CD8-positive, alpha-beta memory T cell (primary cell): ENCODE results near the gene RPS27A. TPM values are rescaled to one million over a fixed set of nuclear protein-coding genes. Genes with fewer than 3 reads are reported as not detected.
A peak's percentile ranks its signal among the peaks of the same experiment; 100 is the strongest.
"Not testable (repeated sequence)": the region's sequence is repeated elsewhere in the genome, so short reads cannot be mapped to it uniquely, and the experiment has no call there.

ENCODE experiments used
- CTCF ChIA-PET: fragments of 350-600 bp; sonication (Branson Sonifier 250); formaldehyde crosslinking; loops from one replicate; lab custom pipeline; 2021; ENCODE audit warnings: antibody characterized with exemption; lab: Charles Lee
- POLR2A ChIA-PET: fragments of 350-600 bp; sonication (Branson Sonifier 250); formaldehyde crosslinking; loops from one replicate; lab custom pipeline; 2021; ENCODE audit warnings: antibody characterized with exemption; lab: Charles Lee
- DNase-seq, 5 donors: peaks; one replicate each; pipeline versions ENCODE4 v3.0.0 to v3.0.0-alpha.2; 2020 to 2022; ENCODE audit warnings: mixed read lengths in 1 of 5
- H3K27ac ChIP-seq: one replicate; pipeline ENCODE4 v1.7.0; 2013; ENCODE audit warnings: low read depth, mild to moderate bottlenecking, low read length, moderate library complexity
- H3K27me3 ChIP-seq: 2 replicates; pipeline ENCODE4 v1.7.0; 2013; ENCODE audit warnings: low read length, mild to moderate bottlenecking; ENCODE audit not compliant: insufficient read depth, poor library complexity, severe bottlenecking
- H3K36me3 ChIP-seq: 2 replicates; pipeline ENCODE4 v1.7.0; 2013; ENCODE audit warnings: mild to moderate bottlenecking, low read length, moderate library complexity; ENCODE audit not compliant: insufficient read depth
- H3K4me1 ChIP-seq: 2 replicates; pipeline ENCODE4 v1.7.0; 2013; ENCODE audit warnings: mild to moderate bottlenecking, low read length, moderate library complexity; ENCODE audit not compliant: insufficient read depth
- H3K4me3 ChIP-seq: 2 replicates; pipeline ENCODE4 v1.7.0; 2013; ENCODE audit warnings: mild to moderate bottlenecking, low read length
- H3K9me3 ChIP-seq: 2 replicates; pipeline ENCODE4 v1.7.0; 2013; ENCODE audit warnings: mild to moderate bottlenecking, low read length
- H3K27ac Mint-ChIP-seq, 8 donors: one replicate each; pipeline ENCODE4 v1.8.0; 2020 to 2021; ENCODE audit warnings: mixed read lengths in 8 of 8, mild to moderate bottlenecking in 6 of 8, inconsistent platforms in 3 of 8, moderate library complexity in 3 of 8
- H3K27me3 Mint-ChIP-seq, 2 donors: one replicate each; pipeline ENCODE4 v1.8.0; 2020 to 2021; ENCODE audit warnings: mixed read lengths in 2 of 2, mild to moderate bottlenecking in 1 of 2, moderate library complexity in 1 of 2
- H3K36me3 Mint-ChIP-seq, 3 donors: one replicate each; pipeline ENCODE4 v1.8.0; 2020 to 2021; ENCODE audit warnings: mixed read lengths in 3 of 3, inconsistent platforms in 1 of 3, mild to moderate bottlenecking in 1 of 3
- H3K4me1 Mint-ChIP-seq, 3 donors: one replicate each; pipeline ENCODE4 v1.8.0; 2020 to 2021; ENCODE audit warnings: mixed read lengths in 3 of 3, inconsistent platforms in 1 of 3, mild to moderate bottlenecking in 1 of 3
- H3K4me3 Mint-ChIP-seq, 7 donors: one replicate each; pipeline ENCODE4 v1.8.0; 2020 to 2021; ENCODE audit warnings: mixed read lengths in 7 of 7, mild to moderate bottlenecking in 6 of 7, moderate library complexity in 4 of 7, inconsistent platforms in 2 of 7
- H3K9me3 Mint-ChIP-seq, 5 donors: one replicate each; pipeline ENCODE4 v1.8.0; 2020 to 2022; ENCODE audit warnings: mixed read lengths in 5 of 5, mild to moderate bottlenecking in 3 of 5, moderate library complexity in 2 of 5, inconsistent platforms in 1 of 5
- polyA plus RNA-seq: library from polyadenylated mRNA; unstranded; fragments of 300-500 nt; fragmentation: Illumina TruSeq; gene quantifications from one replicate; pipeline ENCODE4 v1.2.3, GENCODE V29; 2021
- total RNA-seq, 2 experiments: library from RNA; stranded (reverse); gene quantifications; one replicate each; pipeline ENCODE4 v1.2.3, GENCODE V29; 2021

Gene RPS27A
- total and polyA plus RNA-seq, 3 experiments from 2014 or later: 1,155 to 3,070 (median 1,172) TPM

DNA sequence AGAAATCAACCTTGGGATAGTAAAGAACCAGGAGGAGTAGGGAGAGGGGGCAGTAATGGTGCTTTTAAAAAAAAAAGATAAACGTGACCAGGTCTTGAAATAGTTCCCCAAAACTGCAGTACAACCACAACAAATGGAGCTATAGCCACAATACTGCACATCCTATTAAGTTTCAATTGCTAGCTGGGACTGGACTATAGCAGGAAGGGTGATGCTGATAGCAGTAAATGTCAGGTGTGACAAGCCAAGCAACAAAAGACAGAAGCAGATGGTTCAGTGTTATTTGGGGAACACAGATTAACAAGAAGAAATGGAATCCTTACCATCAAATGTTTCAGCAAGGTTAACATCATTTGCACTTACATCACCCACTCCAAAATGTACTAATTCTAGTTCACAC, 10.1 kb downstream of the RPS27A start:
- Histone ChIP-seq H3K27me3 (no peaks in the 10 kb centered on the region), H3K9me3 (no peaks in the 10 kb centered on the region), H3K4me3 (no peak overlapping the region), H3K36me3 (peaks cover 10% of the 10 kb centered on the region), H3K4me1 (no peaks in the 10 kb centered on the region), H3K27ac (no peak overlapping the region)
- CTCF ChIA-PET: no interaction called here
- no peak for DNase-seq
- Mint-ChIP-seq H3K4me1 (peaks cover 0 to 13% (median 3%) of the 10 kb centered on the region in 3 donors), H3K27me3 (no peaks in the 10 kb centered on the region), H3K27ac (peak overlapping the region in 3 of 8 donors; percentile 23 to 47 (median 30)), H3K4me3 (no peak overlapping the region), H3K9me3 (no peaks in the 10 kb centered on the region), H3K36me3 (peaks cover 5 to 61% (median 7%) of the 10 kb centered on the region in 3 donors)
- POLR2A ChIA-PET: no interaction called here

DNA sequence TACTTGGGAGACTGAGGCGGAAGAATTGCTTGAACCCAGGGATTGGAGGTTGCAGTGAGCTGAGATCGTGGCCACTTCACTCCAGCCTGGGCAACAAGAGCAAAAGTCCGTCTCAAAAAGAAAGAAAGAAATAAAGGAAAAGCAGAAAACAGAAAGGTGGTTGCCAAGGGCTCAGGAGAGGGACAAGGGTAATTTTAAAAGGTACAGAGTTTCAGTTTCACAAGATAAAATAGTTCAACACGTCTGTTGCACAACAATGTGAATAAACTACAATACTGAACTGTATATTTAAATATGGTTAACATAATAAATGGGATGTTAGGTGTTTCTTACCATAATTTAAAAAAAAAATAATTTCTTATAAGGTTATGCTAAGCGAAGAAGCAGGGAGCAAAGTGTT, 12.9 kb downstream of the RPS27A start:
- no peak overlapping the region for H3K4me3 Mint-ChIP-seq
- CTCF ChIA-PET: no interaction called here
- peaks cover 12% of the 10 kb centered on the region for H3K36me3 ChIP-seq

DNA sequence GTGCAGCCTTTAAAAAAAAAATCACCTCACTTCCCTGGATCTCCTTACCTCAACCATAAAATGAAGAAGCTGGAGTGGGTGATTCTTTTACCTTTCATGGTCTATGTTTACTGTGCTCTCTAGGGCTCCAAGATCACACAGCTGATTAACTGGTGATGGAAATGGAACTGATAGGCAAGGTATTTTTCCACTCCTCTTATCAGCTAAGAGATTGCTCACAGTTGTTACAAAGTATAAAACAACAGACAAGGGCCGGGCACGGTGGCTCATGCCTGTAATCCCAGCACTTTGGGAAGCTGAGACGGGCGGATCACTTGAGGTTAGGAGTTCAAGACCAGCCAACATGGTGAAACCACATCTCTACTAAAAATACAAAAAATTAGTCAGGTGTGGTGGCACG, 14.5 kb downstream of the RPS27A start:
- no peaks in the 10 kb centered on the region for H3K9me3 Mint-ChIP-seq
- Histone ChIP-seq H3K27me3 (no peaks in the 10 kb centered on the region), H3K9me3 (no peaks in the 10 kb centered on the region), H3K4me1 (no peaks in the 10 kb centered on the region), H3K27ac (no peak overlapping the region), H3K4me3 (no peak overlapping the region), H3K36me3 (peaks cover 12% of the 10 kb centered on the region)
- POLR2A ChIA-PET: no interaction called here
- no peak overlapping the region for H3K4me3 Mint-ChIP-seq
- peaks cover 0 to 5% (median 0%) of the 10 kb centered on the region in 3 donors for H3K4me1 Mint-ChIP-seq
- DNase-seq: no peak
- H3K27me3 Mint-ChIP-seq: no peaks in the 10 kb centered on the region
- H3K36me3 Mint-ChIP-seq: peaks cover 0 to 71% (median 9%) of the 10 kb centered on the region in 3 donors
- H3K27ac Mint-ChIP-seq: no peak overlapping the region
- CTCF ChIA-PET: interaction anchor here (0.7 kb wide), 1 partner anchor 24 kb away, joined by 3 read pairs; no protein-coding TSS in a partner anchor

More for the DNA sequence above, 12.9 kb downstream of the RPS27A start:
- Mint-ChIP-seq H3K4me1 (peaks cover 0 to 5% (median 0%) of the 10 kb centered on the region in 3 donors), H3K9me3 (no peaks in the 10 kb centered on the region), H3K27ac (no peak overlapping the region), H3K36me3 (peaks cover 0 to 62% (median 6%) of the 10 kb centered on the region in 3 donors), H3K27me3 (no peaks in the 10 kb centered on the region)
- Histone ChIP-seq H3K9me3 (no peaks in the 10 kb centered on the region), H3K4me3 (no peak overlapping the region), H3K4me1 (no peaks in the 10 kb centered on the region), H3K27ac (no peak overlapping the region), H3K27me3 (no peaks in the 10 kb centered on the region)
- POLR2A ChIA-PET: interaction anchor here (0.7 kb wide), 1 partner anchor 9 kb away, joined by 3 read pairs; no protein-coding TSS in a partner anchor
- DNase-seq: no peak

DNA sequence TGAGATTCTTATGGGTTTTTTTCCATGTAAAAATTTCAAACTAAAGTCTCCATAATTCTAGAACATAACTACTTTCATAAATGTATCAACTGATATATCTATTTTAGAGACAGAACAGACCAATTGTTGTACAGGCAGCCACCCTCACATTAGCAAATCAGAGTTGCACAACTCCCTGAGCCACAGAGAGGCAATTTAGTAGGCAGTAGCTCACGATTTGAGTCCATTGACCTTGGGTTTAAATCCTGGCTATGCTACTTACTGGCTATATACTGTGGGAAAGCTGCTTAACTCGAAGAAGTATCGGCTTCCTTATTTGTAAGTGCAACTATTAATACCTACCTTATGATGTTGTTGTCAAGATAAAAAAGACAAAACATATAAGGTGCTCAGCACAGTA, 20.3 kb downstream of the RPS27A start:
- peaks cover 0 to 69% (median 9%) of the 10 kb centered on the region in 3 donors for H3K36me3 Mint-ChIP-seq
- CTCF ChIA-PET: no interaction called here

DNA sequence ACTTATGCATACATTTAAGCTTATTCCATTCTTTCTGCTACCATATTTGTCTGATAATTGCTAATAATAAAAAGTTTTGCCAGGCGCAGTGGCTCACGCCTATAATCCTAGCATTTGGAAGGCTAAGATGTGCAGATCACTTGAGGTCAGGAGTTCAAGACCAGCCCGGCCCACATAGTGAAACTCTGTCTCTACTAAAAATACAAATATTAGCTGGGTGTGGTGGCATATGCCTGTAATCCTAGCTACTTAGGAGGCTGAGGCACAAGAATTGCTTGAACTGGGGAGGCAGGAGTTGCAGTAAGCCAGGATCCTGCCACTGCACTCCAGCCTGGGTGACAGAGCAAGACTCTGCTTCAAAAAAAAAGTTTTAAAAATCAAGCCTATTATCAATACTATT, 27.1 kb downstream of the RPS27A start:
- H3K9me3 ChIP-seq, H3K27me3 Mint-ChIP-seq, H3K4me3 Mint-ChIP-seq, H3K27ac Mint-ChIP-seq, DNase-seq, POLR2A ChIA-PET, H3K27ac ChIP-seq, H3K9me3 Mint-ChIP-seq, H3K27me3 ChIP-seq, H3K4me3 ChIP-seq, H3K4me1 Mint-ChIP-seq, H3K4me1 ChIP-seq: not testable (repeated sequence)
- CTCF ChIA-PET: interaction anchor here (0.7 to 0.8 kb wide), 2 partner anchors 10 to 550 kb away, joined by 3 read pairs; no protein-coding TSS in a partner anchor
- H3K36me3 Mint-ChIP-seq: peaks cover 0 to 65% (median 5%) of the 10 kb centered on the region in 3 donors
- peaks cover 14% of the 10 kb centered on the region for H3K36me3 ChIP-seq

More for the DNA sequence above, 20.3 kb downstream of the RPS27A start:
- H3K27me3 Mint-ChIP-seq: no peaks in the 10 kb centered on the region
- H3K27ac Mint-ChIP-seq: no peak overlapping the region
- Histone ChIP-seq H3K36me3 (peaks cover under 1% of the 10 kb centered on the region), H3K4me3 (no peak overlapping the region), H3K27ac (no peak overlapping the region), H3K27me3 (no peaks in the 10 kb centered on the region), H3K9me3 (no peaks in the 10 kb centered on the region), H3K4me1 (no peaks in the 10 kb centered on the region)
- no peak overlapping the region for H3K4me3 Mint-ChIP-seq
- no peak for DNase-seq
- POLR2A ChIA-PET: no interaction called here
- H3K4me1 Mint-ChIP-seq: no peaks in the 10 kb centered on the region
- no peaks in the 10 kb centered on the region for H3K9me3 Mint-ChIP-seq

DNA sequence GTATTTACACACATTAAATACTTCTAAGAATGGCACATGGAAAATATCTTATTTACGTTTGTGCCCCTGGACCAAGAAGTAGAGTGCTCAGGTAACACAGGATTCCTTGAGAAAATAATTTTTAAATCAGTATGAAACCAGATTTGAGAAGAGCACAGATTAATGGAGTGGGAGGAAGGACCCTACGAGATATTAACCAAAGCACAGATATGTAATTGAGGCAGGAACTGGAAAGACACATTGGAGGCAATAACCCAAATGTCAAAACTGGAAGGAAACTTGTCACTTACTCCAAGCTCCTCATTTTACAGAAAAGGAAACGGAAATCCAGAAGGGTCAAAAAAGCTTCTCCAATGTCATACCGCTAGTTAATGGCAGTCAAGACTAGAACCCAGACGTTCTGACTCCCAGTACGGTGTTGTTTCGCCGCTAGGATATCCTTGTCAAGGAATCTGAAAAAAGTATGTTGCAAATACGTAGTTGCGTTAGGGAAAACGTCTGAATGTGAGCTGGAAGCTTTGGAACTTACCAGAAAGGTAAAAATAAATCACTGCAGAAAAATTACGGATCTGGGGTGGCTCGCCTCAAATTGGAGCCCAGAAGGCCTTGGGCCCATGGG, 35.9 kb downstream of the RPS27A start:
- H3K4me1 ChIP-seq: peaks cover 17% of the 10 kb centered on the region
- CTCF ChIA-PET: no interaction called here
- H3K27ac ChIP-seq: peak overlapping the region; percentile 86
- peak overlapping the region; percentile 84 for H3K4me3 ChIP-seq
- H3K36me3 Mint-ChIP-seq: peaks cover 0 to 38% (median 4%) of the 10 kb centered on the region in 3 donors
- H3K27me3 ChIP-seq: no peaks in the 10 kb centered on the region
- no peak for DNase-seq
- peaks cover 4 to 5% of the 10 kb centered on the region in 2 donors for H3K27me3 Mint-ChIP-seq
- H3K36me3 ChIP-seq: peaks cover 5% of the 10 kb centered on the region
- peak overlapping the region; percentile 93 to 99 (median 95) for H3K4me3 Mint-ChIP-seq
- peaks cover 17 to 31% (median 28%) of the 10 kb centered on the region in 3 donors for H3K4me1 Mint-ChIP-seq
- no peaks in the 10 kb centered on the region for H3K9me3 ChIP-seq
- POLR2A ChIA-PET: interaction anchor here (0.7 to 1.4 kb wide), 3 partner anchors 8 to 251 kb away, joined by 3 to 8 read pairs (median 3); partner anchors contain the start of genes CLHC1 and RPS27A
- peak overlapping the region; percentile 95 to 99 (median 97) for H3K27ac Mint-ChIP-seq
- H3K9me3 Mint-ChIP-seq: no peaks in the 10 kb centered on the region

DNA sequence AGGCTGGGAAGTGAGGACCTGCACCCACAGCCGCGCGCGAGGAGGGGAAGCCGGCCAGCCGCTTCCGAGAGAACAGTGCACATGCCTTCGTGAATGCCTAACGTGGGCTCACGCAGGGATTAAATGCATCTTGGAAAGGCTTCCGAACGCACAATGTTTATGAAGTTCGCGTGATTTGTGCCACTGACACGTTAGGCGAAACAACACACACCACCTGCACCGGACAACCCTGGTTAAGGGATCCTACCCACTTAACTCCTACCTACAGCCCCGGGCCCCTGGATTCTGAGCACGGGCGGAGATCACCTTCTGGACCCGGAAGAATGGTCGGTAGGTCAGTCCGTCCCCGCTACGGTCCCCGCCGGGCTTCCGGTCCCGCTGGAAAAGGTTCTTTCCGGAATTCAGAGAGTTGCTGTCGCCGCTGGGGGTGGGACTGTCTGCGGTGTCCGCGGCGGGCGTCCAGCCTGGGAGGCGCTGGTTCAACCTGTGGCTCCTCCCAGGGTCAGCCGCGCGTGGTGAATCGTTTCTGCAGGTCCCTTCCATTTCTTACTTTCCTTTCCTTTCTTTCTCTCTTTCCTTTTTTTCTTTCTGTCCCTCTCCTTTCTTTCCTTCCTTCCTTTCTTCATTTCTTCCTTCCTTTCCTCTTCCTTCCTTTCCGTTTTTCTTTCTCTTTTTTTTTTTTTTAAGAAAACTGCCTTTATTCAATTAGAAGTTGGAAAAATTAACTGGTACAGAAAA, 36.6 kb downstream of the RPS27A start, which contains the start of gene MTIF2:
Gene MTIF2, minus strand, starts transcription at position 325 of the 738 bp plus-strand sequence. CDS start 5,373 bp downstream, outside the sequence.
- Mint-ChIP-seq H3K27ac (peak within 1 kb of the TSS; percentile 95 to 99 (median 97)), H3K4me1 (peaks cover 17 to 31% (median 28%) of the 10 kb centered on the region in 3 donors), H3K27me3 (peaks cover 4 to 5% of the 10 kb centered on the region in 2 donors), H3K4me3 (peak within 1 kb of the TSS; percentile 93 to 99 (median 95)), H3K36me3 (peaks cover 0 to 31% (median 4%) of the 10 kb centered on the region in 3 donors), H3K9me3 (no peaks in the 10 kb centered on the region)
- Histone ChIP-seq H3K4me3 (peak within 1 kb of the TSS; percentile 84), H3K9me3 (no peaks in the 10 kb centered on the region), H3K27me3 (no peaks in the 10 kb centered on the region), H3K27ac (peak within 1 kb of the TSS; percentile 86), H3K4me1 (peaks cover 17% of the 10 kb centered on the region), H3K36me3 (peaks cover 4% of the 10 kb centered on the region)
- peak; percentile 81 to 89 (median 83) for DNase-seq
- ChIA-PET POLR2A (interaction anchor here (0.6 to 1.4 kb wide), 4 partner anchors 12 to 851 kb away, joined by 3 to 14 read pairs (median 7); partner anchors contain the start of genes CLHC1 and RPS27A), CTCF (interaction anchor here (1.3 kb wide), 1 partner anchor 9 kb away, joined by 3 read pairs; no protein-coding TSS in a partner anchor)
